MCF 10A (cell line): ENCODE measurements around the gene TMEM223. TPM values are rescaled to one million over a fixed set of nuclear protein-coding genes. Genes with fewer than 3 reads are reported as not detected.

ENCODE experiments used
- BruUV-seq: library from RNA; stranded (reverse); fragments of 400-500 nt; replicated peaks from 2 replicates; lab custom pipeline; 2021; lab: Mats Ljungman, UMichigan
- CTCF ChIA-PET: fragments of 300-600 bp; sonication (Branson Sonifier 250); formaldehyde crosslinking; extraction: SDS; loops from one replicate; lab custom pipeline; 2021; ENCODE audit warnings: antibody characterized with exemption, inconsistent platforms; lab: Yijun Ruan, JAX
- POLR2A ChIA-PET: fragments of 300-600, 350-650 bp; sonication (Branson Sonifier 250); formaldehyde crosslinking; extraction: SDS; loops from one replicate; lab custom pipeline; 2020; ENCODE audit warnings: antibody characterized with exemption, inconsistent platforms; lab: Yijun Ruan, JAX
- DNase-seq: peaks from one replicate; pipeline ENCODE4 v3.0.0-alpha.2; 2018; ENCODE audit not compliant: unreplicated experiment
- H3K27ac Mint-ChIP-seq: one replicate; pipeline ENCODE4 v1.8.0; 2022; ENCODE audit warnings: mild to moderate bottlenecking, low read depth, mixed read lengths; ENCODE audit not compliant: unreplicated experiment
- H3K27me3 Mint-ChIP-seq: one replicate; pipeline ENCODE4 v1.8.0; 2022; ENCODE audit warnings: mixed read lengths; ENCODE audit not compliant: insufficient read depth, unreplicated experiment
- H3K36me3 Mint-ChIP-seq: one replicate; pipeline ENCODE4 v1.8.0; 2022; ENCODE audit warnings: mild to moderate bottlenecking, moderate library complexity, mixed read lengths; ENCODE audit not compliant: insufficient read depth, unreplicated experiment
- H3K4me1 Mint-ChIP-seq: one replicate; pipeline ENCODE4 v1.8.0; 2022; ENCODE audit warnings: mixed read lengths; ENCODE audit not compliant: insufficient read depth, unreplicated experiment
- H3K4me3 Mint-ChIP-seq: one replicate; pipeline ENCODE4 v1.8.0; 2022; ENCODE audit warnings: mild to moderate bottlenecking, moderate library complexity, mixed read lengths; ENCODE audit not compliant: unreplicated experiment
- H3K9me3 Mint-ChIP-seq: one replicate; pipeline ENCODE4 v1.8.0; 2022; ENCODE audit warnings: mixed read lengths; ENCODE audit not compliant: unreplicated experiment
- CTCF ChIP-seq: fragments of 200-600 bp; IDR thresholded peaks from one replicate; pipeline ENCODE4 v1.8.0; 2022; ENCODE audit warnings: antibody characterized with exemption, mild to moderate bottlenecking; ENCODE audit not compliant: unreplicated experiment
- intact Hi-C: fragments of 100-400 bp; cut with micrococcal nuclease; formaldehyde crosslinking; loops from 2 replicates; pipeline ENCODE4 v1.14.1; 2022
- total RNA-seq: library from RNA; stranded (reverse); gene quantifications from 2 replicates; pipeline ENCODE4 v1.2.3, GENCODE V29; 2022

The TMEM223 gene
- total RNA-seq, 1 experiment from 2014 or later: 9.6 TPM

- Mint-ChIP-seq H3K4me3 (no peak overlapping the region), H3K9me3 (no peaks in the 10 kb centered on the region), H3K27ac (no peak overlapping the region), H3K36me3 (peaks cover 49% of the 10 kb centered on the region), H3K4me1 (peaks cover 30% of the 10 kb centered on the region), H3K27me3 (no peaks in the 10 kb centered on the region)
- POLR2A ChIA-PET: interaction anchor here (1.0 to 1.7 kb wide), 2 partner anchors 29 to 30 kb away, joined by 3 to 4 read pairs; no protein-coding TSS in a partner anchor
- no peak for DNase-seq
- TF ChIP-seq CTCF: no peak
- intact Hi-C loops: loop anchor here (10.0 kb wide), 1 partner anchor 451 kb away; no protein-coding TSS in a partner anchor
- CTCF ChIA-PET: interaction anchor here (0.6 to 2.1 kb wide), 7 partner anchors 28 to 159 kb away, joined by 3 to 8 read pairs (median 3); no protein-coding TSS in a partner anchor
- no TSS peak for BruUV-seq
Measured at GRCh38 chr11:62835336-62835735, 43.5 kb upstream of the TMEM223 start.

GRCh38 chr11:62832336-62833234, 40.8 kb upstream of the TMEM223 start, which contains the start of gene TEX54:
TSS of gene TEX54 (minus strand) at chr11:62832841.
- H3K4me1 Mint-ChIP-seq: peaks cover 32% of the 10 kb centered on the region
- TF ChIP-seq CTCF: no peak
- no peaks in the 10 kb centered on the region for H3K9me3 Mint-ChIP-seq
- peaks cover 48% of the 10 kb centered on the region for H3K36me3 Mint-ChIP-seq
- H3K4me3 Mint-ChIP-seq: peak within 1 kb of the TSS; percentile 89
- DNase-seq: no peak
- ChIA-PET CTCF (interaction anchor here (0.8 to 1.1 kb wide), 3 partner anchors 42 to 60 kb away, joined by 3 to 4 read pairs (median 3); no protein-coding TSS in a partner anchor), POLR2A (interaction anchor here (0.6 to 3.8 kb wide), 37 partner anchors 8 to 1006 kb away, joined by 3 to 105 read pairs (median 6); partner anchors contain the start of genes B3GAT3, EEF1G, HNRNPUL2 and INTS5)
- H3K27me3 Mint-ChIP-seq: no peaks in the 10 kb centered on the region
- intact Hi-C loops: loop anchor here (2.0 to 10.0 kb wide), 2 partner anchors 28 to 448 kb away; partner anchors contain the start of gene NXF1
- H3K27ac Mint-ChIP-seq: peak within 1 kb of the TSS; percentile 99
- TSS peak; percentile 80 for BruUV-seq

DNA sequence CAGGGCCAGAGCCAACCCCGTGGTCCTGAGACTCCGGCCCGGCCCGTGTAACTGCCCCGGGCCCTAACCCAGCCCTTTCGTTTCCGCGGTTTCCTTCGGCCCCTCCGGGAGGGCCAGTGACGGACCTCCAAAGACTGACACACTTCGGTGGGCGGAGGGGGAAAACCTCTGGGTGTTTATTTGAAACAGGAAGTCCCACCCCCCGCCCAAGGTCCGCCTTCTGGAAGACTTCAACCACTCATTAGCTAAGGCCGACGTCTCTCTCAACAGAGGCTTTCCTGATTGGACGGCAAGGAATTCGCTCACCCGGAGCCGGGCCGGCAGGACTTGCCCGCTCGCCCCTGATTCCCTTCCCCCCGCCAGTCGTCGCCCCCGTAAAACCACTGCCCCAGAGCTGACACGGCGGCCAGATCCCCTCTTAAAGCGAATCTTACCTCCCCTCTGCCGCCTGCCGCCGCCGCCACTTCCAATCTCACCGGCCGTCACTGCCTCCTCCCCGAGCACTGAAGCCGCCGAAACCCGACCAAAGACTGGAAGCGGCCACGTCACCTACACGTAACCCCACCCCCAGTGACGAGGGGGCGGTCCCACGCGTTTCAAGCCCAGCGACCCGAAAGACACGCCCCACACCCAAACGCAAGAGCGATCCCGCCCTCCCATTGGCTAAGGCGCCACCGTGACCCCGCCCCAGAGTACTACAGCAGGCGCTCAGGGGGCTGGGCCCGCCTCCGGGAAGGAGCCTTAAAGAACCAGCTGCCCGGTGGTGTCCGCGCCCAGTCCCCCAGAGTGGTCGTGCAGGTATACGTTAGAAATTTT, 39.9 kb upstream of the TMEM223 start, which contains the start of gene STX5:
TSS of gene STX5 (minus strand) at position 532 of the 816 bp plus-strand sequence. CDS start 808 bp downstream, outside the sequence.
- no peaks in the 10 kb centered on the region for H3K9me3 Mint-ChIP-seq
- peak within 1 kb of the TSS; percentile 89 for H3K4me3 Mint-ChIP-seq
- H3K36me3 Mint-ChIP-seq: peaks cover 50% of the 10 kb centered on the region
- H3K27ac Mint-ChIP-seq: peak within 1 kb of the TSS; percentile 99
- DNase-seq: peak; percentile 98
- BruUV-seq: TSS peak; percentile 62
- ChIA-PET POLR2A (interaction anchor here (0.6 to 3.8 kb wide), 45 partner anchors 8 to 1473 kb away, joined by 3 to 105 read pairs (median 5); partner anchors contain the start of genes B3GAT3, C11orf98, EEF1G and HNRNPUL2), CTCF (interaction anchor here (0.6 to 0.8 kb wide), 3 partner anchors 60 to 985 kb away, joined by 3 read pairs; no protein-coding TSS in a partner anchor)
- intact Hi-C loops: loop anchor here (2.0 to 10.0 kb wide), 2 partner anchors 27 to 447 kb away; partner anchors contain the start of gene NXF1
- no peak for TF ChIP-seq CTCF
- H3K4me1 Mint-ChIP-seq: peaks cover 31% of the 10 kb centered on the region
- no peaks in the 10 kb centered on the region for H3K27me3 Mint-ChIP-seq
